Glomerular endothelial cell (primary cell): ENCODE results near the gene TMEM242. TPM values are rescaled to one million over a fixed set of nuclear protein-coding genes. Genes with fewer than 3 reads are reported as not detected.

Experiments
- DNase-seq: peaks from one replicate; pipeline ENCODE4 v3.0.0-alpha.2; 2011; ENCODE audit warnings: low read depth, low spot score; ENCODE audit errors: extremely low read depth
- total RNA-seq: library from RNA; depleted of rRNA; stranded (reverse); fragments of >200 nt; gene quantifications from 2 replicates; pipeline ENCODE4 v1.2.3, GENCODE V29; 2015

Gene TMEM242
- total RNA-seq, 1 donor from 2014 or later: 6.0 TPM

DNA sequence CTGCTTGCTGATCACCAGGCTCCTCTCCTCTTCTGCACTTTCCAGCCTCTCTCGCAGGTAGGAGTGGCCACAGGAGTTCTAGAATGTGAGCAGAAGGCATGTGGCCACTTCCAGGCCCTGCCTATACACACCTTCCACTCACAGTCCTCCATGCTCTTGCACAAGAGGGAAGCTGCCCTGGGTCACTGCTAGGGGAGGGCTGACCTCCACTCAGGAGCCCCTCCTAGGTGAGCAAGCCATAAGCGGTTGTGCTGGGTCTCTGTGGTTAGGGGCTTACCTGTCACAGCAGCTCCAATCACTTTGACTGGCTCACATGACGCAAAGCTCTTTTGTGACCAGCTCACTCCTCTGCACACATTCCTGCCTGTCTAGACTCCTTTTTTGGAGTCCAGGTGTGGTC is 68.2 kb downstream of the TMEM242 start:
- DNase-seq: no peak

DNA sequence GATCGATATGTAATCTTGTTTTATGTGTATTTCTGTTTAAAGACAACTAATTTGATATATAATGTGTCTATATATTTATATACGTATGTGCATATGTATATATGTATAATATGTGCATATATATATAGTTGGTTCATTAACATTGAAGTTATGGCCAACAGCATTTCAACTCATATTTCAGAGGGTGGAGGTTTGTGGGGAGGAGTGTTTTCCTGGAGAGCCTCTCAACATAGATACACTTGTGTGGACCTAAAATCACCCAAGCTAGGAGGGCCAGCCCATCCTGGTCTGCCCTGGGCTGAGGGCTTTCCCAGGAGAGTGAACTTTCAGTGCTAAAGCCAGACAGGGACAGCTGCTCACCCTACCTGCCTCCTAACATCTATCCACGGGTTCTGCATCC is 68.8 kb downstream of the TMEM242 start:
- no peak for DNase-seq

DNA sequence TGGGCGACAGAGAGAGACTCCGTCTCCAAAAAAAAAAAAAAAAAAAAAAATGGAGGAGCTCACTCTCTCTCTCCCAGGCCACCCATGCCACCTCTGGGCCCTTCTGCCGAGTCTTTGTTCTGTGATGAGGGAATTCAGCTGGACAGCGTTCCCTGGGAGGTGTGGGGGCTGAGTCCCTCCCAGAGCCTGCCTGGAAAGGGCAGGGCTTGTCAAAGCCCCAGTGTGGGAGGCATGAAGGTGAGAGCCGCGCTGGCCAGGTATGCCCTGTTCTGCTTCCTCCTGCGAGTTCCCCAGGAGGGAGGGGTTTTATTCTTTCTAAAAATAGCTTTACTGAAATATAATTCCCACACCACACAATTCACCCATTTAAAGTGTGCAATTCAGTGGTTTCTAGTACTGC is 69.6 kb downstream of the TMEM242 start:
- no peak for DNase-seq

DNA sequence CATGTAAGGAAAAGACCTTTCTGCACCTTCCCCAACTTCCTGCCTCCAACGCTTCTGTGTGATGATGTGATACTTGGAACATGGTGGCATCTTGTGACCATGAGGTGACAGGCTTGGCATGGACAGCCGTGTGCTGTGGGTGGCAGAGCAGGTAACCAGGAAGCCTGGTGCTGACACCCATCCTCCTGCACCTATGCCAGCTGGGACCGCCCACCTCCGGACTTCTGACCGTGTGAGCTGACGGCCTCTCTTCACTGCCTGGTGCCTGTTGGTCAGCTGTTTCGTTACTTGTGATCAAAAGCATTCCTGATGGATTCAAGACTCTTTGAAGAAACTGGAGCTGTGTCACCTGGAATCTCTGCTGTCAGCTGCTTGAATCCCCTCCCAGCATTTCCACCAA is 70.3 kb downstream of the TMEM242 start:
- no peak for DNase-seq

DNA sequence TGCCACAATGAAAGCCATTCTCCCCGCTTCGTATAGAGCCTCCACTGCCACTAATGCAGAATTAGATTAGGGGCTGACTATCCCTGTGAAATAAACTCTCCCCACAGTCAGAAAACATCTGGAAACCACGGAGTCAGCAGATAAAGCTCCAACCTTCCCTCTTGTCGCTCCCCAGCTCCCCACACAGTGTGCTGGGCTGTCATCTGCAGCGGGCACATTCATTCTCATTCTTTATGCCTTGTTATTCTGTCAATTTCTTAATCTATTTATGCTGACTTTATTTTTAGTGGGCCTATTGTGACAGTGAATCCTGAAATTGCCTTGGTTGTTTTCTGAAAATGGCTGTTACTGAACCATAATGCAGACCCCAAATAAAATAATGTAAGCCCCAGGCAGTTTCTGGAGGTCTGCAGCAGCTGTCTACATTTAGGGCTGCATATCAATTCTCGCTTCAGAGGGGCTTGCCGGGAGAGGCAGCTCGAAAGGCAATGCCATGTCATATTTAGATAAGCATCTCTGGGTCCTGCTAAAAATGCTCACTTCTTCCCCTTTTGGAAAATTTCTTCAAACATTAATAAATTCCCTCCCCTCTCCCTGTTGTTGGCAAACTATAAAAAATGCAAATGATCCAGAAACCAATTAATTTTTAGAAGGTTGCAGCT is 71.6 kb downstream of the TMEM242 start:
- no peak for DNase-seq

DNA sequence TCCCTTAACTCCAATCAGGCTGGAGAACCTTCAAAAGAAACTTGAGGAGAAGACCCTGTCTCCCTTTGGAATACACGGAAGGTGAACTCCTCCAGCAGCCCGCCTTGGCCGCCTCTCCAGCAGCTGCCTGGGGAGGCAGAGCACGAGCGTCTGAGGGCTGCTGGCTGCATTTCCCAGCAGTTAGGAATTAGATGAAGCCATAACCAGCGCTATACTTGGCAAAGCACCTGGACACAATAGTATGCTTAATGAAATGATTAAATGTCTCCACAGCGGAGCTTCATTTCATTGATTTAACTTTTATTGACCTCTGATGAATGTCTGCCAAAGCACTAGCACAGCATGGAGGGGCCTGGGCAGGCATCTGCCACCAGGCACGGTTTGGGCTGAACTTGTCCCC is 73.5 kb downstream of the TMEM242 start:
- no peak for DNase-seq

DNA sequence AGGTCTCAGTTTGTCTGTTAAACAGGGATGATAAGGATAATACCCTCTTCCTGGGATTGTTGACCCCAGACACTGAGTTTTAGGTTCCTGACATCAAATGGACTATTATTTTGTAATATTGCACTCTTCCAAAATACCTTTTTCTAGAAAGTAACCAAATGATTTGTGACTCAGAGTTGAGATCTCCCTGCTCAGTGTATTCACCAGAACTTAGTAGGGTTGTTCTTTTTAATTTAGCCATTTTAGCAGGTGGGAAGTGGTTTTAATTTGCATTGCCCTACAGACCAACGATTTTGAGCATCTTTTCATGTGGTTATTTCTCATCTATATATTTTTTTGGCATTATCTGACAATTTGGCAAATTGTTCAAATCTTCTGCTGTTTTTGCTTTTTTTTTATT is 75.1 kb downstream of the TMEM242 start:
- no peak for DNase-seq

DNA sequence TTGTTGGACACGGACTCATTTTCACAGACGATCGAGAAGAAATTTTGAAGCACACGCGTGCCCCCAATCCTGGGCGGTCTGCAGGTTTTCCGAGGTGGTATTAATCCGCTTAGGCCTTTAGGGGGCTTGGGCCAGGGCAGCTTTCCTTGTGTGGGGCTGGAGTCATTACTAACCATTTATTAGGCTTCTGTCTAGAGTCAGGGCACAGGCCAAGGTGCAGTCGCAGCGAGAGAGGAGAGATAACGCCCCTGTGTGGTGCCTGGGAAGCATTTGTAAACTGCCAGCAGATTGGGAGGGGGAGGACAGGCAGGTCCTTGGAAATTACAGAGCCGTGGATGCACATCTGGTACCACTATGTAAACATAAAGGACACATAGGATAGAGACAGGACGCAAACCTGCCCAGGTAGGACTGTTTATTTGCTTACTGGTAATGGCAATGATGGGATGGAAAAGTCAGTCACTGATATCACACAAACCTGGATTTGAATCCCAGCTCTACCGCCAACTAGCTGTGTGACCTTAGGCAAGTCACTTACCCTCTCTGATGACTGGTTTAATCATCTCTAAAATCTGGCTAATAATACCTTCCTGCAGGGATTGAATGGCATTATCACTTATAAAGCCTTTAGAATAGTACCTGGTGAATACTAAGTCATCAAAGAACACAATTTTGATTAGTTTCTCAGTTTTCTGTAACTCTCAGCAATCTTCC is 76.4 kb downstream of the TMEM242 start:
- DNase-seq: no peak

DNA sequence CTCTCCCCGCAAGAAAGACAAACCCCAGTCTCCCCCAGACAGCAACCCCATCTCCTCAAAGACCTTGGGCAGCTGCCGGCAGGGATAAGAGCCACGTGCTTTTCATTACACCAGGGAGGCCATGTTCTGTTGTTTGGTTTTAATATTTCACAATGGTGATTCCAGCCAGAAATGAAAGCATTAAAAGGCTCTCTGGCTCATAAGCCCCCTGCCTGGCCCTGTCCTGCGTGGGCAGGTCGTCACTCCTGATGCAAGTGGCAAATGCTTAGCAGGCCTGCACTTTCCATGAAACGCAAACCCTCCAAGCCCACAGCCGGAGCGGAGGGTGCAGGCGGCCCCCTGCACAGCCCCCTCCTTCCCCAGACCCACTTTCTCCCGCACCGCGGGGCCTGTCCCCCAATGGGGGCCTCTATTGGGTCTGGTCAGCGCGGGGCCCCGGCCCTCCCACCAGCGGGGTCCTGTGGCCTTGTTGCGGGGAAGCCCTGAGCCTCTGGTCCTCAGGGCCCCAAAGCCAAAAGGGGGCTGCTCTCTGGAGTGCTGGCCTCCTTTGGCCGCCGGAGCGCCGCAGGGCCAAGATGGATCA is 77.2 kb downstream of the TMEM242 start:
- no peak for DNase-seq

DNA sequence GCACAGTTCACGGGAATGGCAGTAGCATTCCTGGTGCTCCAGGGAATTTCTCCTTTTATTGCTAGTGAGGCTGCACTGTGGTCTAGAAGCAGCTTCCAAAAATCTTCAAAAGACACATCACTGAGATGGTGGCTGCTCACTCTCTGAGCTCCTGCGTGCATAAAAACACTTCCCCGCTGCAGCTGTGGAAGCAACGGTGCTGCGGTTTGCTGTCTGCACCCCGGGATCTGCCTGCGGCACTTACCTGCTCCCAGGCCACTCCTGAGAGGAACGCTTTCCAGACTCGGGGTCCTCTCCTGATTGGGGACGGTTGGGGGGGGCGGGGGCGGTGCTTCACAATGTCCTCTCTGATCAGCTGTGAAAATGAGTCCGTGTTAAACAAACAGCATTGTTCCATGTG is 77.9 kb downstream of the TMEM242 start:
- no peak for DNase-seq

DNA sequence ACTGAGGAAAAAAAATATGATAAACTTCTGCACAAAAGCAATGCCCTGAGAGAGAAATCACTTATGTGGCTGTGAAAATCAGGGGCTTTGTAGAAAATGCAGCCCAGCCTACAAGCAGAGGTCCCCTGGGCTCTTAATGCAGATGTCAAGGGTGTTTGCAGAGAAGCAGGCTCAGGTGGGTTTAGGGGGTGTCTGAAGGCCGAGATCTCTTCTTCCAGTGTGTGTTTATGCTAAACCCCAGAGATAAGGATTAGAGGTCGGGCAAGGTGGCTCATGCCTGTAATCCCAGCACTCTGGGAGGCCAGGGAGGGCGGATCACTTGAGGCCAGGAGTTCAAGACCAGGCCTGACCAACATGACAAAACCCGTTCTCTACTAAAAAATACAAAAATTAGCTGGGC is 78.5 kb downstream of the TMEM242 start:
- no peak for DNase-seq

DNA sequence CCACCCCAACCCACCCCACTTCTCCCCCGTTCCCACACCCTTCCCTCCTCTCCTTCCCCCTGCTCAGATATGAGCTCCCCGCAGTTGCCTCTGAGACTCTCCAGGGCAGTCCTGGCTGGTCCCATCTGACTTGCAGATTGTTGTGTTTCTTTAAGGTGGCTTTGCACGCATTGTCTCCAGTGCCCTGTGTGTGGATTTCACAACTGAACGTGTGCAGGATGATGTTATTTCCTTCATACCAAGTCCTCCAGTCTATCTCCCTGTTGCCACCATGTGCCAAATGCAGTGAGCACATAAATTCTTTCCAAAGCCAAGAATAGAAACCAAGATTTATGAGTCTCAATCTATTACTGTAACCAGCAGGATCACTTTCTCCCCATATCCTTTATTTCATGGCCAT is 79.1 kb downstream of the TMEM242 start:
- DNase-seq: no peak

DNA sequence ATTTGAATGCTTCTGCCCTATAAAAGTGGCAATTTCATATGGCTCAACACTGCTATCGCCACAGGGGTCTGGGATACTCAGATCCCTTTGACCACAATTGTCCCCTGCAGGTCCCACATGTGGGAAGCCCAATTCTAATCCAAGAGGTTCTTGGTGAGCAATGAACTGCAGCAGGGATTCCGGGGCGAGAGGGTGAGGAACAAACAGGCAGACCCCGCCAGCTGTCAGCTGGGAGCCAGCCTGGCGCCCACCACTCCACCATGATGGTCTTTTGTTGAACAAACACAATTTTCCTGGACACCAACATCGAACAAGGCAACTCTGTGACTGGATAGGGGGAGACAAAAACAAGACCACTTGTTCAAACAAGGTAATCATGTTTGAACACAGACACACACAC is 80.5 kb downstream of the TMEM242 start:
- no peak for DNase-seq

DNA sequence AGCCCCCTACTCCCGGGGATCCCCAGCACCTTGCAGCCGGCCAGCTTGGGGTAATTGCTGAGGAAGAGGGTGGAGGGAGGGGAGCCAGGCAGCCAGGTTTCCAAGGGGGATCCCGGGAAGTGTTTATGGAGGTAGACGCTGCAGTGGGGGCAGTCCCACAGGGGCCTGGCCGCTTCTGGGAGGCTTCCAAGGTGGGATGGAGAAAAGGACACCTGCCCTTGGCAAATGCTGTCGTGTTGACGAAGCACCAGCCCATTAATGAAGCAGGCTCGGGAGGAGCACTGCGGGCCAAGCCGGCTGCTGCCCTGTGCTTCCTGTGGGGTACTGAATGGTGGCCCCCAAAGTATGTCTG is 82.4 kb downstream of the TMEM242 start:
- no peak for DNase-seq

DNA sequence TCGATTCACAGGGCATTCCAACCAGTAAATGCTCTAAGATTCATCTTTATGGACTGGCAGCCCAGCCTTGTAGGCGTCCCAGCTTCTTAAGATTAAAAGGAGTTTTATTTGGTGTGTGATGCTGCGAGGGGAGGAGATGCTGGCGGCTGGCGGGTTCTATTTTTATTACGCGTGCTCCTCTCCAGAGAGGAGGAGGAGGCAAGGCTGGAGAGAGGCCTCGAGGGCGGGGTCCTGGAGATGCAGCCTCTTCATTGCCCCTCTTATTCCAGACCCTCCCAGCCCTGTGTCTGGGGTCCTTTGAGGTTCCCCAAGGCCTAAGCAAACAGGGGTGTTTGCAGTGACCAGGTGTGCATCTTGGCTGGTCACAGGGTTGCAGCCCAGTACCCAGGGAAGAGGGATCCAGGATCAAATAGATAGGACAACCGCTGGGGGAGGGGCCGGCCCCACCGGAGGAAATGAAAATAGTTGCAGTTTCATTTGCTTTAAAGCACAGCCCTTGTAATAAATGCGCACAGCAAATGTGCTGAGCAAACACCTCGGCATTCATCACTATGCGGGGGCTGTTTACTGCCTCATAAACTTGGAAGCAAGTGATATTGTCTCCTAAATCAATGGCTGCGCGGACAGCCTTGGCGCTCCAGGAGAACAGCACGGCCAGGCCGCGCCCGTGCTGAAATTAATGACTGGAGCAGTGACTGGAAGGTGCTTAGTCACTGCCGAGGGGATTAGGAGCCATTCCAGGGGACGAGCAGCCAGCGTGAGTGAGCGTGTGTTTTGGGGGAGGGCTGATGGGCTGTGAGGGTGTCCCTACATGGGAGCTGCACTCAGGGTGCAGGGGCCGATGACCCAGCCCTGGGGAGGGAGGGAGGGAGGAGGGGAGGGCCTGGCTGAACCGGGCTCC is 83.0 kb downstream of the TMEM242 start:
- DNase-seq: no peak

DNA sequence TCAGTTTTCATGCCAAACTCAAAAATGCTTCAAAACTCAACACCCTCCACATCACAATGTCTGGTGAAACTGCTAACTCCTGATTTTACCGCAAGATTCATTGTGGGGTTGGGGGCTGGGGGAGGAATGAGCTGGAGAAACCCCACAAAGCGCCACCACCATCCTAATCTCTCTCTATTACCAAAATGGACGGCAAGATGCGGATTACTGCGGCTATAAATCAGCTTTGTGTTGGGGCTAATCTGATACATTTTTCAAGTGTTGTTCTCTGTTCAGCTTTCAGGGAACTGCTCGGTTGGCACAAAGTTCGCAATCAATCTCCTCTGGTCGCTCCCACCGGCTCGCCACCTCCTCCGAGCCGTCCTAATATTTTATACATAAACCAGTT is 83.7 kb downstream of the TMEM242 start:
- no peak for DNase-seq

Other genes starting within 250 kb of the TMEM242 start
- 32.6 and 46.1 TPM in 2 replicates for gene ZDHHC14, start 57.7 kb upstream of the TMEM242 start, total RNA-seq